GM12874 (cell line): ENCODE data around the gene ARID1B.

Source experiments
- CTCF ChIP-seq: IDR thresholded peaks from 2 replicates; pipeline ENCODE4 v1.5.1; 2011; ENCODE audit warnings: low read depth, mild to moderate bottlenecking, control low read depth, low read length, moderate library complexity; ENCODE audit not compliant: insufficient read depth

The ARID1B gene

GRCh38 chr6:156850353-156850752, 73.2 kb downstream of the ARID1B start:
- no peak for TF ChIP-seq CTCF

GRCh38 chr6:156851454-156851921, 74.3 kb downstream of the ARID1B start:
- no peak for TF ChIP-seq CTCF

GRCh38 chr6:156852147-156852857, 75.1 kb downstream of the ARID1B start:
- no peak for TF ChIP-seq CTCF

GRCh38 chr6:156852858-156853216, 75.7 kb downstream of the ARID1B start:
- TF ChIP-seq CTCF = no peak

GRCh38 chr6:156853733-156854132, 76.6 kb downstream of the ARID1B start:
- no peak for TF ChIP-seq CTCF

GRCh38 chr6:156854466-156855161, 77.4 kb downstream of the ARID1B start:
- no peak for TF ChIP-seq CTCF

- no peak for TF ChIP-seq CTCF
Observed at GRCh38 chr6:156857573-156857972, 80.4 kb downstream of the ARID1B start.
